Suprapubic skin (tissue), 4 donors: Measurements from ENCODE around the gene TUBB2A. TPM values are rescaled to one million over a fixed set of nuclear protein-coding genes. Genes with fewer than 3 reads are reported as not detected.
A peak's percentile ranks its signal among the peaks of the same experiment; 100 is the strongest.
"Not testable (repeated sequence)": the region's sequence is repeated elsewhere in the genome, so short reads cannot be mapped to it uniquely, and the experiment has no call there.

Source experiments
- DNase-seq, 2 donors: peaks; one replicate each; pipeline ENCODE4 v3.0.0-alpha.2; 2019; ENCODE audit warnings: low spot score in 2 of 2
- H3K27ac ChIP-seq: fragments of 200-600 bp; sonication (generic); one replicate; pipeline ENCODE4 v1.5.1; 2019
- H3K27me3 ChIP-seq: fragments of 200-600 bp; sonication (generic); one replicate; pipeline ENCODE4 v1.5.1; 2019
- H3K36me3 ChIP-seq: fragments of 200-600 bp; sonication (generic); one replicate; pipeline ENCODE4 v1.5.1; 2019
- H3K4me1 ChIP-seq: fragments of 200-600 bp; sonication (generic); one replicate; pipeline ENCODE4 v1.5.1; 2019
- H3K4me3 ChIP-seq: fragments of 200-600 bp; sonication (generic); one replicate; pipeline ENCODE4 v1.5.1; 2019; ENCODE audit warnings: mild to moderate bottlenecking
- H3K9me3 ChIP-seq: fragments of 200-600 bp; sonication (generic); one replicate; pipeline ENCODE4 v1.5.1; 2019
- EP300 ChIP-seq: sonication (generic); formaldehyde crosslinking; IDR thresholded peaks from one replicate; pipeline ENCODE4 v1.6.1; 2017; ENCODE audit warnings: antibody characterized with exemption
- POLR2A ChIP-seq, 2 donors: fragments of 450-650 bp; IDR thresholded peaks; one replicate each; pipeline ENCODE4 v1.6.1; 2017; ENCODE audit warnings: antibody characterized with exemption in 2 of 2, mild to moderate bottlenecking in 2 of 2, moderate library complexity in 2 of 2
- POLR2AphosphoS5 ChIP-seq, 3 donors: sonication (generic); formaldehyde crosslinking; IDR thresholded peaks; one replicate each; pipeline ENCODE4 v1.6.1; 2017; ENCODE audit warnings: antibody characterized with exemption in 3 of 3
- WGBS: methylation state at CpG from one replicate; pipeline ENCODE4 v1.1.5; 2018; 5-methylcytosine and 5-hydroxymethylcytosine counted together
- total RNA-seq, 4 donors: library from RNA; depleted of rRNA; stranded (reverse); fragments of >200 nt; gene quantifications; one replicate each; pipeline ENCODE4 v1.1.0, GENCODE V29; 2016
- TF ChIP-seq, protein P1 (sequence below), 2 donors: fragments of 200-600 bp in 1 of 2; fragments of 450-650 bp in 1 of 2; sonication (generic) in 1 of 2; IDR thresholded peaks; one replicate each; pipeline ENCODE4 v1.5.1; 2016 to 2019; ENCODE audit warnings: antibody characterized with exemption in 2 of 2, mild to moderate bottlenecking in 1 of 2, moderate library complexity in 1 of 2

The TUBB2A gene
- total RNA-seq, 4 donors from 2014 or later: 121 to 338 (median 242) TPM

- H3K27ac ChIP-seq: no peak overlapping the region
- no peaks in the 10 kb centered on the region for H3K27me3 ChIP-seq
- H3K9me3 ChIP-seq: no peaks in the 10 kb centered on the region
- H3K4me1 ChIP-seq: no peaks in the 10 kb centered on the region
- no peak for TF ChIP-seq POLR2AphosphoS5 (IDR thresholded peaks at IDR 0.05)
- no peak for TF ChIP-seq POLR2A (IDR thresholded peaks at IDR 0.05)
- TF ChIP-seq, protein P1, sequence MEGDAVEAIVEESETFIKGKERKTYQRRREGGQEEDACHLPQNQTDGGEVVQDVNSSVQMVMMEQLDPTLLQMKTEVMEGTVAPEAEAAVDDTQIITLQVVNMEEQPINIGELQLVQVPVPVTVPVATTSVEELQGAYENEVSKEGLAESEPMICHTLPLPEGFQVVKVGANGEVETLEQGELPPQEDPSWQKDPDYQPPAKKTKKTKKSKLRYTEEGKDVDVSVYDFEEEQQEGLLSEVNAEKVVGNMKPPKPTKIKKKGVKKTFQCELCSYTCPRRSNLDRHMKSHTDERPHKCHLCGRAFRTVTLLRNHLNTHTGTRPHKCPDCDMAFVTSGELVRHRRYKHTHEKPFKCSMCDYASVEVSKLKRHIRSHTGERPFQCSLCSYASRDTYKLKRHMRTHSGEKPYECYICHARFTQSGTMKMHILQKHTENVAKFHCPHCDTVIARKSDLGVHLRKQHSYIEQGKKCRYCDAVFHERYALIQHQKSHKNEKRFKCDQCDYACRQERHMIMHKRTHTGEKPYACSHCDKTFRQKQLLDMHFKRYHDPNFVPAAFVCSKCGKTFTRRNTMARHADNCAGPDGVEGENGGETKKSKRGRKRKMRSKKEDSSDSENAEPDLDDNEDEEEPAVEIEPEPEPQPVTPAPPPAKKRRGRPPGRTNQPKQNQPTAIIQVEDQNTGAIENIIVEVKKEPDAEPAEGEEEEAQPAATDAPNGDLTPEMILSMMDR (IDR thresholded peaks at IDR 0.05): no peak
- TF ChIP-seq EP300: no peak
- 76% methylated on average over 13 of the region's 22 CpGs for WGBS
- peak in 1 of 2 donors; percentile 65 for DNase-seq
- H3K4me3 ChIP-seq: no peak overlapping the region
- H3K36me3 ChIP-seq: no peaks in the 10 kb centered on the region
Observed at GRCh38 chr6:3176562-3177355, 19.4 kb upstream of the TUBB2A start.

DNA sequence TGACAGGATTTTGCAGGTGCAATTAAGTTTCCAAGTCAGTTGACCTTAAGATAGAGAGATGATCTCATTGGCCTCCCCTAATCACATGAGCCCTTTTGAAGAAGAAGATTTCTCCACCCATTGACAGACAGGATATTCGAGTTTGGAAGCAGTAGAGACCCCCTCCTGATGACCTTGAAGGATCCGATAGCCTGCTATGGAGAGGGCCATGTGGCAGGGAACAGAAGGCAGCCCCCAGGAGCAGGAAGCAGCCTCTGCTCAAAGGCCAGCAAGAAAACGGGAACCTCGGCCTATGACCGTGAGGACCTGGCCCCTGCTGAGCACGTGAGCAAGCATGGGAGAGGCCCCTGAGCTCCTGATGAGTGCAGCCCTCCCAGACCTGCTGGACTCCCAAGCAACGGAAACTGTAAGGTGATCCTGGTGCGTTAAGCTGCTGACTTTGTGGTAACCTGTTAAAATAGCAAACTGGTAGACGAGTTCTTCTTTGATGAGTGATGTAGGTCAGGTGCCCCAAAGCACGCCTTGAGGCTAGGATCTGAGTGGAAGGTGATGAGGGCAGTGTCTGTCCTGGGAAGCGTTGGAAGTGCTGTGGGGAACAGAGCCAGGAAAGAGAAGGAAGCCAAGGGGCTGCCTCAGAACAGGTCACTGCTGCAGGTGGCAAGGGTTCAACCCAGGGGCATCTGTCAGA, 18.5 kb upstream of the TUBB2A start:
- H3K4me1 ChIP-seq: no peaks in the 10 kb centered on the region
- no peaks in the 10 kb centered on the region for H3K9me3 ChIP-seq
- H3K27ac ChIP-seq: no peak overlapping the region
- DNase-seq: no peak
- no peak overlapping the region for H3K4me3 ChIP-seq
- H3K36me3 ChIP-seq: no peaks in the 10 kb centered on the region
- no peak for TF ChIP-seq POLR2A (IDR thresholded peaks at IDR 0.05)
- TF ChIP-seq POLR2AphosphoS5 (IDR thresholded peaks at IDR 0.05): no peak
- no peak for TF ChIP-seq EP300
- TF ChIP-seq, protein P1 (IDR thresholded peaks at IDR 0.05): no peak
- 69% methylated on average over 10 of the region's 11 CpGs for WGBS
- no peaks in the 10 kb centered on the region for H3K27me3 ChIP-seq

DNA sequence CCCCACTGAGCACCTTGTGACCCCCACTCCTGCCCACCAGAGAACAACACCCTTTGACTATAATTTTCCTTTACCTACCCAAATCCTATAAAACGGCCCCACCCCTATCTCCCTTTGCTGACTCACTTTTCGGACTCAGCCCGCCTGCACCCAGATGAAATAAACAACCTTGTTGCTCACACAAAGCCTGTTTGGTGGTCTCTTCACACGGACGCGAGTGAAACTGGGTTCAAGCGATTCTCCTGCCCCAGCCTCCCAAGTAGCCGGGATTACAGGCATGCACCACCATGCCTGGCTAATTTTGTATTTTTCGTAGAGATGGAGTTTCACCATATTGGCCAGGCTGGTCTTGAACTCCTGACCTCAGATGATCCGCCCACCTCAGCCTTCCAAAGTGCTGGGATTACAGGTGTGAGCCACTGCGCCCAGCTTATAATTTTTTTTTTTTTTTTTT, 16.3 kb upstream of the TUBB2A start:
- H3K27me3 ChIP-seq, H3K27ac ChIP-seq, H3K9me3 ChIP-seq, H3K36me3 ChIP-seq, H3K4me3 ChIP-seq, H3K4me1 ChIP-seq, DNase-seq: not testable (repeated sequence)
- WGBS: 98% methylated on average over 11 of the region's 11 CpGs

DNA sequence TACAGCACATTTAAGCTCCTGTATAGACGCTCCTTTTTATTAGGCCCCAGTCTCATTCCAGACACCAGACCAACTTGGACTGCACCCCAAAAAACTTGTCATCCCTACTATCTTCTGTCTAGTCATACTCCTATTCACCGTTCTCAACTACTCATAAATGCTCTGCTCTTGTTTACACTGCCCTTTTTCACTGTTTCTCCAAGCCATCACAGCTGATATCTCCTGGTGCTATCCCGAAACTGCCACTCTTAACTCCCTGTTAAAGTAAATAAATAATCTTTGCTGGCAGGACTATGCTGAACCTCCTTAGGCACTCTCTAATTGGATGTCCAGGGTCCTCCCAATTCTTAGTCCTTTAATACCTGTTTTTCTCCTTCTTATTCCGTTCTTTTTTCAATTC, 15.4 kb upstream of the TUBB2A start:
- H3K27me3 ChIP-seq, H3K9me3 ChIP-seq, DNase-seq, H3K36me3 ChIP-seq, H3K27ac ChIP-seq, H3K4me1 ChIP-seq, H3K4me3 ChIP-seq: not testable (repeated sequence)
- 91% methylated on average over 4 of the region's 4 CpGs for WGBS

GRCh38 chr6:3171313-3172175, 14.2 kb upstream of the TUBB2A start:
- H3K27me3 ChIP-seq, H3K4me1 ChIP-seq, H3K9me3 ChIP-seq, H3K4me3 ChIP-seq, H3K36me3 ChIP-seq, DNase-seq, H3K27ac ChIP-seq: not testable (repeated sequence)
- WGBS: 93% methylated on average over 17 of the region's 17 CpGs

- not testable (repeated sequence) for H3K36me3 ChIP-seq, H3K27me3 ChIP-seq, DNase-seq, H3K27ac ChIP-seq, H3K9me3 ChIP-seq, H3K4me1 ChIP-seq, H3K4me3 ChIP-seq
- WGBS: no CpG with 5 or more reads among the region's 24 CpGs
Observed at GRCh38 chr6:3170676-3171075, 13.3 kb upstream of the TUBB2A start.

- DNase-seq: peak in 1 of 2 donors; percentile 31
- not testable (repeated sequence) for H3K4me1 ChIP-seq, H3K4me3 ChIP-seq, H3K9me3 ChIP-seq, H3K36me3 ChIP-seq, H3K27ac ChIP-seq, H3K27me3 ChIP-seq
- WGBS: 95% methylated on average over 10 of the region's 10 CpGs
Observed at GRCh38 chr6:3168046-3168445, 10.7 kb upstream of the TUBB2A start.

- DNase-seq, H3K36me3 ChIP-seq, H3K27ac ChIP-seq, H3K27me3 ChIP-seq, H3K4me3 ChIP-seq, H3K9me3 ChIP-seq: not testable (repeated sequence)
- peaks cover 17% of the 10 kb centered on the region for H3K4me1 ChIP-seq
- 93% methylated on average over 10 of the region's 10 CpGs for WGBS
Observed at GRCh38 chr6:3166535-3167225, 9.3 kb upstream of the TUBB2A start.
